ENCODE data around the gene ALDH1L2. TPM values are rescaled to one million over a fixed set of nuclear protein-coding genes. Genes with fewer than 3 reads are reported as not detected.

ALDH1L2 gene
- total RNA-seq, 3 donors from 2014 or later (not counting 1 experiment from before 2014, with no cell fraction given): 1.1 TPM; not detected in 2

DNA sequence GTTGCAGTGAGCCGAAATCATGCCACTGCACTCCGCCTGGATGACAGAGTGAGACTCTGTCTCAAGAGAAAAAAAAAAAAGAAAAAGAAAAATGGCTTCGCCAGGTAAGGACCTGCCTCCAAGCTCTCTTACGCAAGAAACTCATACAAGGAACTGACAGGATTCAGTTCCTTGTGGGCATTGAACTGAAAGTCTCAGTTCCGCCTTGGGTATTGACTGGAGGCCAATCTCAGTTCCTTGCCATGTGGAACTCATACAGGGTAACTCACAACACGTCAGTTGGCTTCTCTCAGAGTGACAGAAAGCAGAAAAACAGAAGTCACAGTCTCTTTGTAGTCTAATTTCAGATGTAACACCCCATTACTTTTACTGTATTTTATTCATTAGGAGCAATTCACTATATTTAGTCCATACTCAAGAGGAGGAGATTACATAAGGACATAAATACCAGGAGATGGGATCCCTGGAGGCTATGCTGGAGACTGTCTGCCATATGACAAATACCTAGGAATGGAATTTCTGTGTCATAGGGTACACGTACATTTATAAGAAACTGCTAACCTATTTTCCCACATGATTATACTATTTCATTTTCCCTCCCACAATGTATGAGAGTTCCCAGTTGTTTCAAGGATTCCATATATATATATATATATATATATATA, 109.5 kb downstream of the ALDH1L2 start:
- ATAC-seq: peak in 2 of 3 donors; percentile 40 to 58
- H3K36me3 ChIP-seq (ENCODE audit: control insufficient read depth, insufficient read depth, low read length): no peaks in the 10 kb centered on the region
- Mint-ChIP-seq H3K36me3 (no peaks in the 10 kb centered on the region), H3K9me3 (no peaks in the 10 kb centered on the region), H3K4me1 (no peaks in the 10 kb centered on the region), H3K27me3 (ENCODE audit: low read depth in 2 of 2) (no peaks in the 10 kb centered on the region), H3K27ac (no peak overlapping the region), H3K4me3 (no peak overlapping the region)
- no peaks in the 10 kb centered on the region for H3K27me3 ChIP-seq (ENCODE audit: control insufficient read depth, insufficient read depth, low read length)
- DNase-seq: peak in 1 of 2 donors; percentile 11
- no peaks in the 10 kb centered on the region for H3K9me3 ChIP-seq (ENCODE audit: control insufficient read depth, insufficient read depth, low read length)
- peak overlapping the region; percentile 54 for H3K27ac ChIP-seq (ENCODE audit: low read length)
- no peak overlapping the region for H3K4me3 ChIP-seq (ENCODE audit: low read length)
- intact Hi-C loops (cut with micrococcal nuclease): no loop called here
- H3K4me1 ChIP-seq (ENCODE audit: control insufficient read depth, insufficient read depth, low read length): peaks cover 4% of the 10 kb centered on the region
- WGBS (ENCODE audit: insufficient coverage): 70% methylated on average over 6 of the region's 7 CpGs
- TF ChIP-seq, protein P1, sequence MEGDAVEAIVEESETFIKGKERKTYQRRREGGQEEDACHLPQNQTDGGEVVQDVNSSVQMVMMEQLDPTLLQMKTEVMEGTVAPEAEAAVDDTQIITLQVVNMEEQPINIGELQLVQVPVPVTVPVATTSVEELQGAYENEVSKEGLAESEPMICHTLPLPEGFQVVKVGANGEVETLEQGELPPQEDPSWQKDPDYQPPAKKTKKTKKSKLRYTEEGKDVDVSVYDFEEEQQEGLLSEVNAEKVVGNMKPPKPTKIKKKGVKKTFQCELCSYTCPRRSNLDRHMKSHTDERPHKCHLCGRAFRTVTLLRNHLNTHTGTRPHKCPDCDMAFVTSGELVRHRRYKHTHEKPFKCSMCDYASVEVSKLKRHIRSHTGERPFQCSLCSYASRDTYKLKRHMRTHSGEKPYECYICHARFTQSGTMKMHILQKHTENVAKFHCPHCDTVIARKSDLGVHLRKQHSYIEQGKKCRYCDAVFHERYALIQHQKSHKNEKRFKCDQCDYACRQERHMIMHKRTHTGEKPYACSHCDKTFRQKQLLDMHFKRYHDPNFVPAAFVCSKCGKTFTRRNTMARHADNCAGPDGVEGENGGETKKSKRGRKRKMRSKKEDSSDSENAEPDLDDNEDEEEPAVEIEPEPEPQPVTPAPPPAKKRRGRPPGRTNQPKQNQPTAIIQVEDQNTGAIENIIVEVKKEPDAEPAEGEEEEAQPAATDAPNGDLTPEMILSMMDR (IDR thresholded peaks at IDR 0.05): no peak

DNA sequence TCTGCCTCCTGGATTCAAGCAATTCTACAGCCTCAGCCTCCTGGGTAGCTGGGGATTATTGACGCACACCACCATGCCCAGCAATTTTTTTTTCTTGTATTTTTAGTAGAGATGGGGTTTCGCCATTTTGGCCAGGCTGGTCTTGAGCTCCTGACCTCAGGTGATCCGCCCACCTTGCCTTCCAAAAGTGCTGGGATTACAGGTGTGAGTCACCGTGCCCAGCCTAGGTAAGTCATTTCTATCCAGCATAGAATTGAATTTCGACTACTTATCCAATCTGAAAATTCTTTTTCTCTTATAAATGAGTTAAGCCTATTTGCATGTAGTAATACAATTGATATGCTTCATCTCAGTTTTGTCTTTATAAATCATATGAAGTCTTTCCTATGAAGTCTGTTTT, 111.0 kb downstream of the ALDH1L2 start:
- ATAC-seq (no peak), DNase-seq (no peak)
- H3K27ac ChIP-seq (ENCODE audit: low read length): no peak overlapping the region
- Mint-ChIP-seq H3K36me3 (no peaks in the 10 kb centered on the region), H3K27me3 (ENCODE audit: low read depth in 2 of 2) (no peaks in the 10 kb centered on the region), H3K9me3 (no peaks in the 10 kb centered on the region), H3K4me3 (no peak overlapping the region), H3K4me1 (no peaks in the 10 kb centered on the region), H3K27ac (no peak overlapping the region)
- peaks cover 4% of the 10 kb centered on the region for H3K4me1 ChIP-seq (ENCODE audit: control insufficient read depth, insufficient read depth, low read length)
- 96% methylated on average over 4 of the region's 5 CpGs for WGBS (ENCODE audit: insufficient coverage)
- intact Hi-C loops (cut with micrococcal nuclease): no loop called here
- H3K9me3 ChIP-seq (ENCODE audit: control insufficient read depth, insufficient read depth, low read length): no peaks in the 10 kb centered on the region
- TF ChIP-seq, protein P1 (IDR thresholded peaks at IDR 0.05): no peak
- H3K36me3 ChIP-seq (ENCODE audit: control insufficient read depth, insufficient read depth, low read length): no peaks in the 10 kb centered on the region
- H3K4me3 ChIP-seq (ENCODE audit: low read length): no peak overlapping the region
- no peaks in the 10 kb centered on the region for H3K27me3 ChIP-seq (ENCODE audit: control insufficient read depth, insufficient read depth, low read length)

DNA sequence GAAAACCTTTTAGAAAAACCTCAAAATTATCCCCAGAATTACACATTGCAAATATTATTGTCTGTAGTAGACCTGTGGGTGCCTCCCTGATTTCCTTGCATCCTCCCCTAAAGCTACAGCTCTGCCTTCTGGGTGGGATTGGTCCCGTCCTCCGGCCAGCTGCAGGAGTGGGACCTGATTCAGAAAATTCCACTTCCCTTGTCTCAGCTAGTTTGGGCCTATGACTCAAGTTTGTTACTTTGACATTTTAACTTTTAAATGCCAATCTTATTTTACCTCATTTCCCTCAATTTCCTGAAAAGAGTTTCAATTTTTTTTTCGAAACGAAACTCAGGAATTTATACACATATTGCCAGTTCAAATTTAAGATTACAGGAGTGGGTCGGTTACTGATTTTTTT, 113.0 kb downstream of the ALDH1L2 start:
- Mint-ChIP-seq H3K4me1 (no peaks in the 10 kb centered on the region), H3K27me3 (ENCODE audit: low read depth in 2 of 2) (peaks cover under 1 to 3% of the 10 kb centered on the region in 2 donors), H3K9me3 (no peaks in the 10 kb centered on the region), H3K36me3 (no peaks in the 10 kb centered on the region), H3K27ac (no peak overlapping the region), H3K4me3 (no peak overlapping the region)
- DNase-seq (no peak), ATAC-seq (no peak)
- Histone ChIP-seq H3K36me3 (ENCODE audit: control insufficient read depth, insufficient read depth, low read length) (no peaks in the 10 kb centered on the region), H3K4me1 (ENCODE audit: control insufficient read depth, insufficient read depth, low read length) (no peaks in the 10 kb centered on the region), H3K4me3 (ENCODE audit: low read length) (no peak overlapping the region), H3K27me3 (ENCODE audit: control insufficient read depth, insufficient read depth, low read length) (no peaks in the 10 kb centered on the region), H3K27ac (ENCODE audit: low read length) (no peak overlapping the region), H3K9me3 (ENCODE audit: control insufficient read depth, insufficient read depth, low read length) (no peaks in the 10 kb centered on the region)
- intact Hi-C loops (cut with micrococcal nuclease): no loop called here
- TF ChIP-seq, protein P1 (IDR thresholded peaks at IDR 0.05): no peak
- WGBS (ENCODE audit: insufficient coverage): 87% methylated on average over 5 of the region's 5 CpGs

Other genes starting within 250 kb of the ALDH1L2 start
- 1 to 10 TPM; 1.3 to 3.5 (median 1.7) TPM for gene SLC41A2, start 126.2 kb downstream of the ALDH1L2 start, total RNA-seq
- gene NOPCHAP1, start 98.1 kb downstream of the ALDH1L2 start, total RNA-seq: 1 to 10 TPM; 8.0 to 9.5 (median 8.6) TPM
- 10 to 100 TPM; 34.2 to 40.9 (median 35.7) TPM for gene WASHC4, start 23.3 kb upstream of the ALDH1L2 start, total RNA-seq
- gene APPL2, start 151.7 kb upstream of the ALDH1L2 start, total RNA-seq: 10 to 100 TPM; 56.0 to 65.9 (median 64.2) TPM
- gene C12orf75, start 246.2 kb upstream of the ALDH1L2 start, total RNA-seq: 100 to 1,000 TPM; 121 to 131 (median 128) TPM